Measurements from ENCODE around the gene KCNQ1OT1.

KCNQ1OT1 gene

DNA sequence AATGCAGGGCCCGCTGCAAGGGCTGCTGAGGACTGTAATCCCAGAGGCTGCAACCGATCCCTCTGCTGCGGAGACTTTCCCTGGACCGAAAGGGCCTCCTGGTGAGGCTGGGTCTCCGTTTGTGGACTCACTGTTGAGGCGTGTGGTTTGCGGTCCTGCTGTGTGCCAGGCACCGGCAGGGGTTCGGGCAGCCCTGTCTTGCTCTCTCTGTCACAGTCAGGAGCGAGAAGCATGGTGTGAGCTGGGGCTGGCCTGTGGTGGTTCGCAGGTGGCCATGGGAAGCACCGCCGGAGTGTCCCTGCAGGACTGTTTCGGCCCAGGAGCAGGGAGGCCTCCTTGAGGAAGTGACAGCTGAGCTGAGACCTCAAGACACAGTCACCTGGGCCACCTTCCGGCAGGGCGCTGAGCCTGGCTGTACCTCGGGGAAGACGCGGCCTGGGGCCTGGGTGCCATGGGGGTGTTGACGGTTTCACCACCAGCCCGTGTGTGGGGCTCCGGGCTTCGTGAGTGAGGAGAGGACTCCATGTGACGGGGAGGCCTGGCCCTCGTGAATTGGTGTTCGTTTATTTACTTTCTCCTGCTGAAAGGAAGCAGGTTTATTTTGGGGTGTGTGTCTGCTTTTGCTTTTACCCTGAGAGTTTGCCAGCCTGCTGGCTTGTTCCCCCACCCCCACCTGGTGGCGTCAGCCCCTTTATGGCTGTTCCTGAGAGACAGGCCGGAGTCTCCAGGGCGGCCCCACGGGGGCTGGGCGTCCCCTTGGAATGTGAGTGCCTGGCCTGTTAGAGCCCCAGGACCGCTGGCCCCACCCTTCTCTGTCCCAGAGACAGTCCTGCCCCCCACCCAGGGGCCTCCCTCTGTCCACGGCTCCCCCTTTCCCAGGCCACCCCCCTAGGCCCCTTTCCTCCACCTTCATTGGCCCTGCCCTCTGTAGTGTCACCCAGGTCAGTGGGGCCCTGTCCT is 122.5 kb downstream of the KCNQ1OT1 start:
- no peak for TF ChIP-seq BACH2 (CRISPR knock-in tag; IDR thresholded peaks at IDR 0.05; ENCODE audit: borderline replicate concordance)
- TF ChIP-seq ESRRG (CRISPR knock-in tag; IDR thresholded peaks at IDR 0.05): no peak
- no peak for ATAC-seq

DNA sequence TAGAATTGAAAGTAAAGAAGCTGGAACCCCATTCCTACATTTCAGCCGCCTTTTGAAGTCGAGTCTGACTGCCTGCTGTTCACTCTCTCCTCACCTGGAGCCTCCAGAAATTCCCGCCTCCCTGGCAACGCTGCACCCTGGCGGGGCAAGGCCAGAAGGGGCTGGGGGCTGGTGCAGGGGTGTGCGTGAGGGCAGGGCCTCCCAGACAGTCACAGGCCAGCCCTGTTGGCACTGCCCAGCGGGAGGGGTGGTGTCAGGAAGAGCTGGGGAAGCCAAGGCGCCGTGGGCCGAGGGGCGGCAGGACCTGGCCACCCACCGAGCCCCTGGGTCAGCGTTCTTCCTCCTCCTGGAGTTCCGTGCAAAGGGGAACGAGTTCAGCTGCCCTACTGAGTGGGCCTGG is 123.2 kb downstream of the KCNQ1OT1 start:
- no peak for ATAC-seq
- TF ChIP-seq BACH2 (CRISPR knock-in tag; IDR thresholded peaks at IDR 0.05; ENCODE audit: borderline replicate concordance): no peak
- TF ChIP-seq, protein P1, sequence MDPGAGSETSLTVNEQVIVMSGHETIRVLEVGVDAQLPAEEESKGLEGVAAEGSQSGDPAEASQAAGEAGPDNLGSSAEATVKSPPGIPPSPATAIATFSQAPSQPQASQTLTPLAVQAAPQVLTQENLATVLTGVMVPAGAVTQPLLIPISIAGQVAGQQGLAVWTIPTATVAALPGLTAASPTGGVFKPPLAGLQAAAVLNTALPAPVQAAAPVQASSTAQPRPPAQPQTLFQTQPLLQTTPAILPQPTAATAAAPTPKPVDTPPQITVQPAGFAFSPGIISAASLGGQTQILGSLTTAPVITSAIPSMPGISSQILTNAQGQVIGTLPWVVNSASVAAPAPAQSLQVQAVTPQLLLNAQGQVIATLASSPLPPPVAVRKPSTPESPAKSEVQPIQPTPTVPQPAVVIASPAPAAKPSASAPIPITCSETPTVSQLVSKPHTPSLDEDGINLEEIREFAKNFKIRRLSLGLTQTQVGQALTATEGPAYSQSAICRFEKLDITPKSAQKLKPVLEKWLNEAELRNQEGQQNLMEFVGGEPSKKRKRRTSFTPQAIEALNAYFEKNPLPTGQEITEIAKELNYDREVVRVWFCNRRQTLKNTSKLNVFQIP (CRISPR knock-in tag; IDR thresholded peaks at IDR 0.05; ENCODE audit: borderline replicate concordance, low read depth): no peak
- TF ChIP-seq ZC3H10 (CRISPR knock-in tag; IDR thresholded peaks at IDR 0.05): no peak
- no peak for TF ChIP-seq TOX (CRISPR knock-in tag; IDR thresholded peaks at IDR 0.05; ENCODE audit: borderline replicate concordance)
- no peak for TF ChIP-seq OSR1 (CRISPR knock-in tag; IDR thresholded peaks at IDR 0.05)

DNA sequence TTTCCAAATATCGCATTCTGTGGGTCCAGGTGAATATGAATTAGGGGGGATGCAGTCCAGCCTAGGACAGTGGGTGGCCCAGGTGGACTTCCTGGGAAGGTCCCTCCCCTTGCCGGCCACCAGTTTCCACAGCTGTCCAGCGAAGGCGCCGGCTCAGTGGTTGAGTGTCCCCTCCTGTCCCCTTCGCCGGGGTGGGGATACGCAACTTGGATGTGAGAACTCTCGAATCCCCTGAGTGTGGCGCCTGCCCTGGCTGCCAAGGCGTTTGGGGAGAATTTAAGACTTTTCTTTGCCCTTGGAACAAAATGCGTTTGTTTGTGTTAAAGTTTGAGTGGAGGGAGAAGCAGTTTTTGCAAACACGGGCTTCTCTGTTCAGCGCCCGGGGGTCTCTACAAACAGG is 123.7 kb downstream of the KCNQ1OT1 start:
- ATAC-seq: no peak
- no peak for TF ChIP-seq RARB (CRISPR knock-in tag; IDR thresholded peaks at IDR 0.05)
- TF ChIP-seq BACH2 (CRISPR knock-in tag; IDR thresholded peaks at IDR 0.05; ENCODE audit: borderline replicate concordance): no peak
- no peak for TF ChIP-seq TCF4 (CRISPR knock-in tag; IDR thresholded peaks at IDR 0.05; ENCODE audit: borderline replicate concordance)
- TF ChIP-seq TOX (CRISPR knock-in tag; IDR thresholded peaks at IDR 0.05; ENCODE audit: borderline replicate concordance): no peak
- TF ChIP-seq, protein P2, sequence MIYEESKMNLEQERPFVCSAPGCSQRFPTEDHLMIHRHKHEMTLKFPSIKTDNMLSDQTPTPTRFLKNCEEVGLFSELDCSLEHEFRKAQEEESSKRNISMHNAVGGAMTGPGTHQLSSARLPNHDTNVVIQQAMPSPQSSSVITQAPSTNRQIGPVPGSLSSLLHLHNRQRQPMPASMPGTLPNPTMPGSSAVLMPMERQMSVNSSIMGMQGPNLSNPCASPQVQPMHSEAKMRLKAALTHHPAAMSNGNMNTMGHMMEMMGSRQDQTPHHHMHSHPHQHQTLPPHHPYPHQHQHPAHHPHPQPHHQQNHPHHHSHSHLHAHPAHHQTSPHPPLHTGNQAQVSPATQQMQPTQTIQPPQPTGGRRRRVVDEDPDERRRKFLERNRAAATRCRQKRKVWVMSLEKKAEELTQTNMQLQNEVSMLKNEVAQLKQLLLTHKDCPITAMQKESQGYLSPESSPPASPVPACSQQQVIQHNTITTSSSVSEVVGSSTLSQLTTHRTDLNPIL (CRISPR knock-in tag; IDR thresholded peaks at IDR 0.05; ENCODE audit: low read depth): no peak
- TF ChIP-seq SNAI2 (CRISPR knock-in tag; IDR thresholded peaks at IDR 0.05): no peak
- no peak for TF ChIP-seq ARNTL (CRISPR knock-in tag; IDR thresholded peaks at IDR 0.05; ENCODE audit: borderline replicate concordance, low read depth)
- TF ChIP-seq, protein P3, sequence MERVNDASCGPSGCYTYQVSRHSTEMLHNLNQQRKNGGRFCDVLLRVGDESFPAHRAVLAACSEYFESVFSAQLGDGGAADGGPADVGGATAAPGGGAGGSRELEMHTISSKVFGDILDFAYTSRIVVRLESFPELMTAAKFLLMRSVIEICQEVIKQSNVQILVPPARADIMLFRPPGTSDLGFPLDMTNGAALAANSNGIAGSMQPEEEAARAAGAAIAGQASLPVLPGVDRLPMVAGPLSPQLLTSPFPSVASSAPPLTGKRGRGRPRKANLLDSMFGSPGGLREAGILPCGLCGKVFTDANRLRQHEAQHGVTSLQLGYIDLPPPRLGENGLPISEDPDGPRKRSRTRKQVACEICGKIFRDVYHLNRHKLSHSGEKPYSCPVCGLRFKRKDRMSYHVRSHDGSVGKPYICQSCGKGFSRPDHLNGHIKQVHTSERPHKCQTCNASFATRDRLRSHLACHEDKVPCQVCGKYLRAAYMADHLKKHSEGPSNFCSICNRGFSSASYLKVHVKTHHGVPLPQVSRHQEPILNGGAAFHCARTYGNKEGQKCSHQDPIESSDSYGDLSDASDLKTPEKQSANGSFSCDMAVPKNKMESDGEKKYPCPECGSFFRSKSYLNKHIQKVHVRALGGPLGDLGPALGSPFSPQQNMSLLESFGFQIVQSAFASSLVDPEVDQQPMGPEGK (CRISPR knock-in tag; IDR thresholded peaks at IDR 0.05; ENCODE audit: borderline replicate concordance): no peak
- TF ChIP-seq ZC3H10 (CRISPR knock-in tag; IDR thresholded peaks at IDR 0.05): no peak
- no peak for TF ChIP-seq ESRRG (CRISPR knock-in tag; IDR thresholded peaks at IDR 0.05)
- no peak for TF ChIP-seq ZNF8 (CRISPR knock-in tag; IDR thresholded peaks at IDR 0.05)
- TF ChIP-seq GLIS3 (CRISPR knock-in tag; IDR thresholded peaks at IDR 0.05): no peak
- TF ChIP-seq ZNF565 (CRISPR knock-in tag; conservative IDR thresholded peaks at IDR 0.05; ENCODE audit: low read depth): no peak
- no peak for TF ChIP-seq PPARA (CRISPR knock-in tag; IDR thresholded peaks at IDR 0.05; ENCODE audit: borderline replicate concordance)
- no peak for TF ChIP-seq CSDC2 (CRISPR knock-in tag; IDR thresholded peaks at IDR 0.05)
- TF ChIP-seq ZFP30 (CRISPR knock-in tag; IDR thresholded peaks at IDR 0.05): no peak
- TF ChIP-seq, protein P1 (CRISPR knock-in tag; IDR thresholded peaks at IDR 0.05; ENCODE audit: borderline replicate concordance, low read depth): no peak
- TF ChIP-seq ZFP3 (CRISPR knock-in tag; IDR thresholded peaks at IDR 0.05): no peak

DNA sequence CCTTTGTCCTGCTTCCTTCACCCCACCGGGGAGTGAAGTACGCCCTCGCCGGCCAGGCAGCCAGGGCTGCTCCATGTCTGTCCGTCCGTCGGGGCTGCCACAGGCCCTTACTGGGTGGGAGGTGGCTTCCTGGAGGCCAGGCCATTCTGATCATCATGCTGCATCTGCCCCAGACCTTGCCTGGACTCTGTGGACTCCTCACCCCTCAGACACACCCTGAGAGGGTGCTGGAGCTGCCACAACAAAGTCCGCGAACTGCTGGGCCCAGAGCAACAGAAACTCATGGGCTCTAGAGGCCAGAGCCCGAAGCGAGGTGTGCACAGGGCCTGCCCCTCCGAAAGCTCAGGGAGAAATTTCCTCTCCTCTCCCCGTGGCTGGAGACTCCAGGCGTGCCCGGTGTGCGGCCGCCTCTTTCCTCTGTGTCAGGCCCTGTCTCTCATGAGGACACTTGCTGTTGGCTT is 124.2 kb downstream of the KCNQ1OT1 start:
- no peak for ATAC-seq
- TF ChIP-seq OSR1 (CRISPR knock-in tag; IDR thresholded peaks at IDR 0.05): no peak
- TF ChIP-seq, protein P3 (CRISPR knock-in tag; IDR thresholded peaks at IDR 0.05; ENCODE audit: borderline replicate concordance): no peak
- no peak for TF ChIP-seq TCF4 (CRISPR knock-in tag; IDR thresholded peaks at IDR 0.05; ENCODE audit: borderline replicate concordance)
- TF ChIP-seq RARB (CRISPR knock-in tag; IDR thresholded peaks at IDR 0.05): no peak
